H9 (cell line): ENCODE data around the gene IER5L. TPM values are rescaled to one million over a fixed set of nuclear protein-coding genes. Genes with fewer than 3 reads are reported as not detected.
A peak's percentile ranks its signal among the peaks of the same experiment; 100 is the strongest.

ENCODE experiments used
- DNase-seq: peaks from one replicate; pipeline ENCODE4 v3.0.0-alpha.2; 2017
- H2AFZ ChIP-seq: one replicate; pipeline ENCODE4 v1.6.1; 2013; ENCODE audit warnings: mild to moderate bottlenecking, low read length, control low read depth, moderate library complexity
- H2AK5ac ChIP-seq: 2 replicates; pipeline ENCODE4 v1.6.1; 2013; ENCODE audit warnings: low read length, control low read depth, mixed read lengths; ENCODE audit not compliant: insufficient read length
- H2BK120ac ChIP-seq: one replicate; pipeline ENCODE4 v1.6.1; 2013; ENCODE audit warnings: low read depth, mild to moderate bottlenecking, low read length, control low read depth, inconsistent platforms; ENCODE audit not compliant: poor library complexity, severe bottlenecking
- H2BK12ac ChIP-seq: 2 replicates; pipeline ENCODE4 v1.6.1; 2013; ENCODE audit warnings: low read length, control low read depth, mixed read lengths, low read depth; ENCODE audit not compliant: insufficient read length
- H2BK15ac ChIP-seq: 2 replicates; pipeline ENCODE4 v1.6.1; 2013; ENCODE audit warnings: low read depth, low read length, control low read depth
- H2BK20ac ChIP-seq: one replicate; pipeline ENCODE4 v1.6.1; 2013; ENCODE audit warnings: low read depth, mild to moderate bottlenecking, low read length, control low read depth, inconsistent platforms; ENCODE audit not compliant: poor library complexity, severe bottlenecking
- H2BK5ac ChIP-seq: 2 replicates; pipeline ENCODE4 v1.6.1; 2013; ENCODE audit warnings: low read length, control low read depth, mixed read lengths; ENCODE audit not compliant: insufficient read length
- H3K14ac ChIP-seq: 2 replicates; pipeline ENCODE4 v1.6.1; 2013; ENCODE audit warnings: low read length, control low read depth; ENCODE audit not compliant: insufficient read depth
- H3K18ac ChIP-seq: 2 replicates; pipeline ENCODE4 v1.6.1; 2013; ENCODE audit warnings: low read depth, mild to moderate bottlenecking, mixed read lengths, low read length, control low read depth; ENCODE audit not compliant: insufficient read length
- H3K23ac ChIP-seq: 2 replicates; pipeline ENCODE4 v1.6.1; 2013; ENCODE audit warnings: low read length, control low read depth, mixed read lengths, low read depth; ENCODE audit not compliant: insufficient read length
- H3K23me2 ChIP-seq: 2 replicates; pipeline ENCODE4 v1.6.1; 2013; ENCODE audit warnings: low read depth, mild to moderate bottlenecking, mixed read lengths, low read length, control low read depth; ENCODE audit not compliant: insufficient read length, poor library complexity, severe bottlenecking
- H3K27ac ChIP-seq: 2 replicates; pipeline ENCODE4 v1.5.1; 2013; ENCODE audit warnings: low read length, control low read depth, mixed read lengths, low read depth; ENCODE audit not compliant: insufficient read length
- H3K27me3 ChIP-seq: 2 replicates; pipeline ENCODE4 v1.6.1; 2013; ENCODE audit warnings: low read length, control low read depth, inconsistent platforms; ENCODE audit not compliant: insufficient read depth
- H3K4ac ChIP-seq: 2 replicates; pipeline ENCODE4 v1.6.1; 2013; ENCODE audit warnings: low read depth, mild to moderate bottlenecking, control low read depth, inconsistent platforms, low read length, moderate library complexity
- H3K4me1 ChIP-seq: 2 replicates; pipeline ENCODE4 v1.6.1; 2013; ENCODE audit warnings: low read length, control low read depth, inconsistent platforms; ENCODE audit not compliant: insufficient read depth
- H3K4me2 ChIP-seq: 2 replicates; pipeline ENCODE4 v1.6.1; 2013; ENCODE audit warnings: low read length, control low read depth, mixed read lengths; ENCODE audit not compliant: insufficient read length, insufficient read depth
- H3K56ac ChIP-seq: 2 replicates; pipeline ENCODE4 v1.6.1; 2013; ENCODE audit warnings: low read depth, mild to moderate bottlenecking, mixed read lengths, low read length, control low read depth; ENCODE audit not compliant: insufficient read length
- H3K79me1 ChIP-seq: 2 replicates; pipeline ENCODE4 v1.6.1; 2013; ENCODE audit warnings: low read depth, mild to moderate bottlenecking, moderate library complexity, low read length, control low read depth, inconsistent platforms; ENCODE audit not compliant: insufficient read depth, poor library complexity, severe bottlenecking
- H3K79me2 ChIP-seq: 2 replicates; pipeline ENCODE4 v1.6.1; 2013; ENCODE audit warnings: low read length, control low read depth, inconsistent platforms; ENCODE audit not compliant: insufficient read depth
- H3K9ac ChIP-seq: 2 replicates; pipeline ENCODE4 v1.6.1; 2013; ENCODE audit warnings: low read length, control low read depth, mixed read lengths; ENCODE audit not compliant: insufficient read length; ENCODE audit errors: extremely low read depth
- H3K9me3 ChIP-seq: one replicate; pipeline ENCODE4 v1.6.1; 2013; ENCODE audit warnings: low read depth, low read length, inconsistent platforms; ENCODE audit not compliant: control insufficient read depth
- H3T11ph ChIP-seq: one replicate; pipeline ENCODE4 v1.6.1; 2013; ENCODE audit warnings: mild to moderate bottlenecking, low read length, control low read depth, inconsistent platforms
- H4K20me1 ChIP-seq: one replicate; pipeline ENCODE4 v1.6.1; 2013; ENCODE audit not compliant: control insufficient read depth, insufficient read length, insufficient read depth
- H4K5ac ChIP-seq: 2 replicates; pipeline ENCODE4 v1.6.1; 2013; ENCODE audit warnings: low read depth, mild to moderate bottlenecking, mixed read lengths, low read length, control low read depth; ENCODE audit not compliant: insufficient read length
- H4K8ac ChIP-seq: replicated peaks from 2 replicates; pipeline ENCODE4 v1.6.1; 2013; ENCODE audit warnings: low read length, control low read depth, mixed read lengths, low read depth; ENCODE audit not compliant: insufficient read length
- H4K91ac ChIP-seq: 2 replicates; pipeline ENCODE4 v1.6.1; 2013; ENCODE audit warnings: low read depth, mild to moderate bottlenecking, moderate library complexity, mixed read lengths, low read length, control low read depth; ENCODE audit not compliant: insufficient read length
- H3K27ac Mint-ChIP-seq, 3 experiments: 2 replicates in 2 of 3; 3 replicates in 1 of 3; pipeline ENCODE4 v1.8.0; 2020 to 2021; ENCODE audit warnings: mixed read lengths in 3 of 3, mild to moderate bottlenecking in 1 of 3, moderate library complexity in 1 of 3
- H3K27me3 Mint-ChIP-seq: 2 replicates; pipeline ENCODE4 v1.8.0; 2021; ENCODE audit warnings: low read depth, mild to moderate bottlenecking, moderate library complexity, mixed read lengths
- H3K36me3 Mint-ChIP-seq, 3 experiments: 2 replicates in 2 of 3; 3 replicates in 1 of 3; pipeline ENCODE4 v1.8.0; 2020 to 2021; ENCODE audit warnings: low read depth in 3 of 3, mixed read lengths in 3 of 3; ENCODE audit not compliant: insufficient read depth in 1 of 3
- H3K4me1 Mint-ChIP-seq, 2 experiments: 2 replicates each; pipeline ENCODE4 v1.8.0; 2020; ENCODE audit warnings: mixed read lengths in 2 of 2
- H3K4me3 Mint-ChIP-seq, 2 experiments: 2 replicates in 1 of 2; 3 replicates in 1 of 2; pipeline ENCODE4 v1.8.0; 2020 to 2021; ENCODE audit warnings: mild to moderate bottlenecking in 2 of 2, mixed read lengths in 2 of 2, moderate library complexity in 1 of 2
- H3K9me3 Mint-ChIP-seq, 2 experiments: 2 replicates in 1 of 2; 3 replicates in 1 of 2; pipeline ENCODE4 v1.8.0; 2020; ENCODE audit warnings: mild to moderate bottlenecking in 2 of 2, mixed read lengths in 2 of 2, moderate library complexity in 1 of 2
- WGBS: extraction: QIAGEN DNeasy Blood & Tissue Kit; methylation state at CpG from one replicate; pipeline ENCODE4 v1.1.7; 2013; ENCODE audit warnings: missing lambda C conversion rate, low lambda C conversion rate, mixed read lengths; ENCODE audit not compliant: insufficient read length; ENCODE audit errors: extremely low coverage; 5-methylcytosine and 5-hydroxymethylcytosine counted together
- total RNA-seq: library from RNA; stranded (reverse); gene quantifications from 2 replicates; pipeline ENCODE4 v1.2.1, GENCODE V29; 2021
- TF ChIP-seq, protein P1 (sequence below): fragments of 200-600 bp; sonication (generic); conservative IDR thresholded peaks from 3 replicates; pipeline ENCODE4 v1.8.0; 2021; ENCODE audit warnings: antibody characterized with exemption, mild to moderate bottlenecking

Gene IER5L
- total RNA-seq, 1 experiment from 2014 or later: 1.0 TPM

DNA sequence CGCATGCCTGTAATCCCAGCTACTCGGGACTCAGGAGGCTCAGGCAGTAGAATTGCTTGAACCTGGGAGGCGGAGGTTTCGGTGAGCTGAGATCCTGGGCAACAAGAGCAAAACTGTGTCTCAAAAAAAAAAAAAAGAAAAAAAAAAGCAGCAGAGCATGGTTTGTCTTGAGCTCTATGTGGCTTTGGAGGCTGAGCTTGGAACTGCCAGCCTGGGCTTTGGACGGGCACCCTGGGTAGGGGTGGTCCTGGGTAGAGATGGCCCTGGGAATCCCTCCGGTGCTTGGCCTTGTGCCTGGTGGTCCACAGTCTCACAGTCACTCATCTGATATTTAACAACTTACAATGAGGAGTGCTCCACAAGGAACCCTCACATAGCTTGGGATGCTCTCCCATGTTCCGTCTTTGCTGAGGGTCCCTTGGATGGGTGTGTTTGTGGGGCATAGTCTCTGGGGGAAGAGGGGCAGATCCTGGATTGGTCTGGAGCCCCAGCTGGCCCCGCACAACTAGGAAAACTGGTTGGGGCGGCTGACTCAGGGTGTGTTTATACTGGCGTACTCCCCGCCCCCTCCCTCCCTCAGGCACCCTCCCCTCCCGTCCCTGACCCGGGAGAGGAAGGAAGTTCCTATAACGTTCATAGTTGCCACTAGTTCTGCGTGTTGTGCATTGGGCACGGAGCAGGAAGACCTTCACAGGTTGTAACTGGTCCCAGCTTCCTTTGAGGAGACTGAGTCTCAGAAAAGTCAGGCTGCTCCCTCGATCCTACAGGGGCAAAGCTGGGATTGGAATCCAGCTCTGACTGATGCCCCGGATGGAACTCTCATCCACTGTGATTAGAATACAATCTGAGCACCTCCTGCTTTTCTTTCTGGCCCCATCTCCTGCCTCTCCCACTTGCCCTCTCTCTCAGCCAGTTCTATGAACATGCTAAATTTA is 11.2 kb downstream of the IER5L start:
- no peak overlapping the region for H2BK5ac ChIP-seq
- H2AFZ ChIP-seq: no peak overlapping the region
- no peaks in the 10 kb centered on the region for H3K79me2 ChIP-seq
- Mint-ChIP-seq H3K36me3 (peaks cover 0 to 3% (median 2%) of the 10 kb centered on the region in 3 experiments; a peak in 1 of 7 replicates), H3K9me3 (no peaks in the 10 kb centered on the region; a peak in 2 of 5 replicates), H3K4me3 (peak overlapping the region; percentile 43 to 64; a peak in 4 of 5 replicates), H3K27ac (peak overlapping the region in 1 of 3 experiments; percentile 49; a peak in 2 of 7 replicates), H3K27me3 (peaks cover 19% of the 10 kb centered on the region), H3K4me1 (peaks cover 20 to 41% of the 10 kb centered on the region in 2 experiments)
- no peak overlapping the region for H4K91ac ChIP-seq
- H3K27me3 ChIP-seq: no peaks in the 10 kb centered on the region
- H2AK5ac ChIP-seq: no peak overlapping the region
- no peak overlapping the region for H2BK120ac ChIP-seq
- TF ChIP-seq, protein P1, sequence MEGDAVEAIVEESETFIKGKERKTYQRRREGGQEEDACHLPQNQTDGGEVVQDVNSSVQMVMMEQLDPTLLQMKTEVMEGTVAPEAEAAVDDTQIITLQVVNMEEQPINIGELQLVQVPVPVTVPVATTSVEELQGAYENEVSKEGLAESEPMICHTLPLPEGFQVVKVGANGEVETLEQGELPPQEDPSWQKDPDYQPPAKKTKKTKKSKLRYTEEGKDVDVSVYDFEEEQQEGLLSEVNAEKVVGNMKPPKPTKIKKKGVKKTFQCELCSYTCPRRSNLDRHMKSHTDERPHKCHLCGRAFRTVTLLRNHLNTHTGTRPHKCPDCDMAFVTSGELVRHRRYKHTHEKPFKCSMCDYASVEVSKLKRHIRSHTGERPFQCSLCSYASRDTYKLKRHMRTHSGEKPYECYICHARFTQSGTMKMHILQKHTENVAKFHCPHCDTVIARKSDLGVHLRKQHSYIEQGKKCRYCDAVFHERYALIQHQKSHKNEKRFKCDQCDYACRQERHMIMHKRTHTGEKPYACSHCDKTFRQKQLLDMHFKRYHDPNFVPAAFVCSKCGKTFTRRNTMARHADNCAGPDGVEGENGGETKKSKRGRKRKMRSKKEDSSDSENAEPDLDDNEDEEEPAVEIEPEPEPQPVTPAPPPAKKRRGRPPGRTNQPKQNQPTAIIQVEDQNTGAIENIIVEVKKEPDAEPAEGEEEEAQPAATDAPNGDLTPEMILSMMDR: no peak
- no peak overlapping the region for H3T11ph ChIP-seq
- H2BK15ac ChIP-seq: no peak overlapping the region
- no peaks in the 10 kb centered on the region for H3K9me3 ChIP-seq
- H3K9ac ChIP-seq: no peak overlapping the region
- no peaks in the 10 kb centered on the region for H3K79me1 ChIP-seq
- no peak overlapping the region for H2BK20ac ChIP-seq
- no peak overlapping the region for H3K14ac ChIP-seq
- no peak overlapping the region for H4K8ac ChIP-seq
- no peak overlapping the region for H3K4ac ChIP-seq
- peaks cover 8% of the 10 kb centered on the region; the same call in 1 of the 2 replicates for H3K4me1 ChIP-seq
- no peak overlapping the region for H3K27ac ChIP-seq
- no peak overlapping the region for H2BK12ac ChIP-seq
- H4K20me1 ChIP-seq: no peaks in the 10 kb centered on the region
- H3K18ac ChIP-seq: no peak overlapping the region
- no CpG with 5 or more reads among the region's 18 CpGs for WGBS
- no peak overlapping the region for H3K23ac ChIP-seq
- DNase-seq: peak; percentile 86
- peak overlapping the region; percentile 32 for H3K4me2 ChIP-seq
- no peak overlapping the region for H4K5ac ChIP-seq
- H3K56ac ChIP-seq: no peak overlapping the region
- no peaks in the 10 kb centered on the region for H3K23me2 ChIP-seq
